Fibroblast of lung (primary cell): ENCODE results near the gene FAM184B. TPM values are rescaled to one million over a fixed set of nuclear protein-coding genes. Genes with fewer than 3 reads are reported as not detected.

Experiments
- DNase-seq, 2 donors: peaks; one replicate each; pipeline versions ENCODE4 v3.0.0 to v3.0.0-alpha.2; 2010; ENCODE audit warnings: low read depth in 2 of 2
- H2AFZ ChIP-seq: 2 replicates; pipeline ENCODE4 v1.5.1; 2012; ENCODE audit warnings: low read length, control low read depth, inconsistent platforms
- H3K27ac ChIP-seq: 2 replicates; pipeline ENCODE4 v1.5.1; 2011; ENCODE audit warnings: low read length, control low read depth; ENCODE audit not compliant: insufficient read depth
- H3K27me3 ChIP-seq: 2 replicates; pipeline ENCODE4 v1.5.1; 2011; ENCODE audit warnings: mild to moderate bottlenecking, low read length; ENCODE audit not compliant: control insufficient read depth, insufficient read depth
- H3K36me3 ChIP-seq: 2 replicates; pipeline ENCODE4 v1.5.1; 2011; ENCODE audit warnings: low read length; ENCODE audit not compliant: control insufficient read depth, insufficient read depth
- H3K4me1 ChIP-seq: 2 replicates; pipeline ENCODE4 v1.5.1; 2011; ENCODE audit warnings: low read length; ENCODE audit not compliant: control insufficient read depth, insufficient read depth; ENCODE audit errors: extremely low read depth
- H3K4me2 ChIP-seq: 2 replicates; pipeline ENCODE4 v1.5.1; 2011; ENCODE audit warnings: low read length, control low read depth; ENCODE audit not compliant: insufficient read depth; ENCODE audit errors: extremely low read depth
- H3K4me3 ChIP-seq, 4 experiments: fragments of 200-600 bp in 1 of 4; sonication (generic) in 1 of 4; replicated peaks in 1 of 4; 2 replicates each; pipeline ENCODE4 v1.5.1; 2011 to 2016; ENCODE audit warnings: low read length in 4 of 4, low read depth in 3 of 4, mild to moderate bottlenecking in 3 of 4, control low read depth in 2 of 4, inconsistent platforms in 1 of 4, mixed read lengths in 1 of 4; ENCODE audit not compliant: insufficient read depth in 1 of 4; ENCODE audit errors: control extremely low read depth in 1 of 4
- H3K79me2 ChIP-seq: 2 replicates; pipeline ENCODE4 v1.5.1; 2012; ENCODE audit warnings: mild to moderate bottlenecking, low read length, inconsistent platforms; ENCODE audit not compliant: control insufficient read depth, insufficient read depth
- H3K9ac ChIP-seq: 2 replicates; pipeline ENCODE4 v1.5.1; 2011; ENCODE audit warnings: mild to moderate bottlenecking, low read length, control low read depth; ENCODE audit not compliant: insufficient read depth
- H3K9me3 ChIP-seq: 2 replicates; pipeline ENCODE4 v1.5.1; 2012; ENCODE audit warnings: low read depth, low read length; ENCODE audit not compliant: control insufficient read depth, insufficient read depth
- H4K20me1 ChIP-seq: 2 replicates; pipeline ENCODE4 v1.5.1; 2011; ENCODE audit warnings: low read length; ENCODE audit not compliant: control insufficient read depth, insufficient read depth; ENCODE audit errors: extremely low read depth
- EZH2 ChIP-seq: IDR thresholded peaks from 2 replicates; pipeline ENCODE4 v1.5.1; 2012; ENCODE audit warnings: low read length, control low read depth, mild to moderate bottlenecking; ENCODE audit errors: missing control alignments
- polyA plus RNA-seq, 2 donors: library from polyadenylated mRNA; depleted of rRNA in 1 of 2; stranded (reverse) in 1 of 2; unstranded in 1 of 2; fragments of >200 nt; gene quantifications; 2 replicates each; pipeline ENCODE4 v1.2.1, GENCODE V29; 2011 to 2012; ENCODE audit warnings: missing spikeins in 1 of 2
- total RNA-seq: library from RNA; depleted of rRNA; stranded (reverse); fragments of >200 nt; gene quantifications from 2 replicates; pipeline ENCODE4 v1.2.1, GENCODE V29; 2014
- TF ChIP-seq, protein P1 (sequence below), 2 donors: IDR thresholded peaks in 1 of 2; conservative IDR thresholded peaks in 1 of 2; 1 replicate in 1 of 2; 2 replicates in 1 of 2; pipeline ENCODE4 v1.5.1; 2011 to 2012; ENCODE audit warnings: low read length in 2 of 2, control low read depth in 1 of 2, inconsistent platforms in 1 of 2, low read depth in 1 of 2, mild to moderate bottlenecking in 1 of 2

The FAM184B gene
- total and polyA plus RNA-seq, 2 donors (not counting 1 experiment from before 2014, with no cell fraction given) = not detected

DNA sequence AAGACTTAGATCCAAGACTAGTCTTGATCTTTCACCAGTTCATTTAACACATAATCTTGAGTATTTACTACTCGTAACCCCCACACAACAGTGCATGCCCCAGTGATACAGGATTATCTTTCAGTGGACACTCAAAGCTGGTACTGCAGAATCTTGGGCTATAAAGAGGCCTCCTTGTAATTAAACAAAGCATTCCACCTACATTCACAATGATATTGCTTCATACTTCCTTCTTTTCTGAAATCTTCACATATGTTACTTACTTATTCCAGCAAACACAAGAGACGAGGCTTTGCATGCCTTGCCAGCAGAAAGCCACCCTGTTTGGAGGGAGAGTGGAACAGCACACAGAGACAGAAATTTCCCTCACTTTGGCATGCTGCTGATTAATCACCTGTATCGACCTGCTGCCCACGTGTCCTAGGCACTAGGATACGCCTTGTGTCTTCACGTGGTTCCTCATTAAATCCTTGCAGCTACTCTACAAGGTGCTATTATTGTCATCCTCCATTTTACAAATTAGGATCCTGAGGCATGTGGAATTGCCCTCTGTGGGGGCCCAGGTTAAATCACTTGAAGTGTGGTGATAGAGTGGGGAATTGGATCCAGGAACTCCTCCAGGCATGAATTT, 77.3 kb downstream of the FAM184B start:
- Histone ChIP-seq H3K4me1 (no peaks in the 10 kb centered on the region), H2AFZ (no peak overlapping the region), H4K20me1 (no peaks in the 10 kb centered on the region), H3K79me2 (no peaks in the 10 kb centered on the region), H3K27me3 (no peaks in the 10 kb centered on the region), H3K9ac (no peak overlapping the region), H3K4me3 (no peak overlapping the region), H3K4me2 (no peak overlapping the region), H3K36me3 (no peaks in the 10 kb centered on the region), H3K27ac (no peak overlapping the region), H3K9me3 (no peaks in the 10 kb centered on the region)
- TF ChIP-seq, protein P1, sequence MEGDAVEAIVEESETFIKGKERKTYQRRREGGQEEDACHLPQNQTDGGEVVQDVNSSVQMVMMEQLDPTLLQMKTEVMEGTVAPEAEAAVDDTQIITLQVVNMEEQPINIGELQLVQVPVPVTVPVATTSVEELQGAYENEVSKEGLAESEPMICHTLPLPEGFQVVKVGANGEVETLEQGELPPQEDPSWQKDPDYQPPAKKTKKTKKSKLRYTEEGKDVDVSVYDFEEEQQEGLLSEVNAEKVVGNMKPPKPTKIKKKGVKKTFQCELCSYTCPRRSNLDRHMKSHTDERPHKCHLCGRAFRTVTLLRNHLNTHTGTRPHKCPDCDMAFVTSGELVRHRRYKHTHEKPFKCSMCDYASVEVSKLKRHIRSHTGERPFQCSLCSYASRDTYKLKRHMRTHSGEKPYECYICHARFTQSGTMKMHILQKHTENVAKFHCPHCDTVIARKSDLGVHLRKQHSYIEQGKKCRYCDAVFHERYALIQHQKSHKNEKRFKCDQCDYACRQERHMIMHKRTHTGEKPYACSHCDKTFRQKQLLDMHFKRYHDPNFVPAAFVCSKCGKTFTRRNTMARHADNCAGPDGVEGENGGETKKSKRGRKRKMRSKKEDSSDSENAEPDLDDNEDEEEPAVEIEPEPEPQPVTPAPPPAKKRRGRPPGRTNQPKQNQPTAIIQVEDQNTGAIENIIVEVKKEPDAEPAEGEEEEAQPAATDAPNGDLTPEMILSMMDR (conservative IDR thresholded peaks at IDR 0.05 in 1 of 2, IDR thresholded peaks at IDR 0.05 in 1 of 2; ENCODE audit: low read depth in 1 of 2, low read length in 2 of 2) = no peak
- no peak for TF ChIP-seq EZH2
- no peak for DNase-seq

DNA sequence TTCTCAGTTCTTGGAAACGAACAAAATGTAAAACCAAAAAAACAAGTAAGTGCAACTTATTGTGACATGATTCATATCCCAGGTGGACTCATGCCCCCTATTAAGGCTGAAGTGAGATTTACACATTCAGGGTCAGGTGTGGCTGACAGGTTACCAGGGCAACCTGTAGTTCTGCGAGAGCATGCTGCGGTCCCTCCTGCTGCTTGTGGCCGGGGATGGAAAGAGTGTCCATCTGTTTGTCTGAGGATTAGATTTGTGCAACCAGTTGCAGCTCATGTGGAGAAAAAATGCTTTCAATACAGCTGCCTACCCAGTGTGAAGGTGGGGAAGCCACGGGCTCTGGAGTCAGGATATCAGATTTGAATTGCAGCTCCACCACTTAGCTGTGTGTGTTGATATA, 78.8 kb downstream of the FAM184B start:
- DNase-seq = no peak
- H3K4me2 ChIP-seq = no peak overlapping the region
- no peaks in the 10 kb centered on the region for H3K27me3 ChIP-seq
- no peak overlapping the region for H3K9ac ChIP-seq
- no peaks in the 10 kb centered on the region for H3K4me1 ChIP-seq
- no peak overlapping the region for H3K4me3 ChIP-seq
- H3K79me2 ChIP-seq = no peaks in the 10 kb centered on the region
- no peak overlapping the region for H2AFZ ChIP-seq
- H4K20me1 ChIP-seq = no peaks in the 10 kb centered on the region
- H3K27ac ChIP-seq = no peak overlapping the region
- TF ChIP-seq EZH2 = no peak
- TF ChIP-seq, protein P1 (conservative IDR thresholded peaks at IDR 0.05 in 1 of 2, IDR thresholded peaks at IDR 0.05 in 1 of 2; ENCODE audit: low read depth in 1 of 2, low read length in 2 of 2) = no peak
- H3K9me3 ChIP-seq = no peaks in the 10 kb centered on the region
- no peaks in the 10 kb centered on the region for H3K36me3 ChIP-seq

DNA sequence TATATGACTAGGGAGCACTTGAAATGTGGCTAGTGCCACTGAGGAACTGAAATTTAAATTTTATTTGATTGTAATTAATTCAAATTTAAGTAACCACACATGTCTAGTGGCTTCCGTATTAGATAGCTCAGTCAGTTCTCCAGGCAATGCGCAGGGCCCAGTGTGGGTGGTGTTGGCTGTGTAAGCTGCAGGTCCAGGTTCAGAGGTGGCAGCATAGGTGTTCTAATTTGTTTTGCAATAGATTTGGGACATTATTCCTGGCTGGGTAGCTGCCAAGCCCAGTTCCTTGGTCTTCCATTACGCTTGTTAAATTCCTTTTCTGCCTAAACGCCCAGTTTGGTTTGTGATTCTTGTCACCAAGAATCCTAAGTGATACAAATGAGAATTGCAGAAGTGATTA, 79.5 kb downstream of the FAM184B start:
- TF ChIP-seq EZH2 = no peak
- TF ChIP-seq, protein P1 (conservative IDR thresholded peaks at IDR 0.05 in 1 of 2, IDR thresholded peaks at IDR 0.05 in 1 of 2; ENCODE audit: low read depth in 1 of 2, low read length in 2 of 2) = no peak
- no peak for DNase-seq
- H2AFZ ChIP-seq = no peak overlapping the region
- no peak overlapping the region for H3K27ac ChIP-seq
- no peak overlapping the region for H3K9ac ChIP-seq
- no peak overlapping the region for H3K4me2 ChIP-seq
- H3K36me3 ChIP-seq = no peaks in the 10 kb centered on the region
- H3K79me2 ChIP-seq = no peaks in the 10 kb centered on the region
- no peaks in the 10 kb centered on the region for H3K27me3 ChIP-seq
- no peaks in the 10 kb centered on the region for H3K4me1 ChIP-seq
- no peak overlapping the region for H3K4me3 ChIP-seq
- no peaks in the 10 kb centered on the region for H3K9me3 ChIP-seq
- no peaks in the 10 kb centered on the region for H4K20me1 ChIP-seq
